Immature natural killer cell (primary cell): ENCODE measurements around the gene KLHL14. TPM values are rescaled to one million over a fixed set of nuclear protein-coding genes. Genes with fewer than 3 reads are reported as not detected.

Experiments used
- DNase-seq, 3 donors: peaks; one replicate each; pipeline ENCODE4 v3.0.0; 2022; ENCODE audit warnings: mixed read lengths in 1 of 3
- H3K27ac Mint-ChIP-seq, 6 donors: one replicate each; pipeline ENCODE4 v1.8.0; 2020; ENCODE audit warnings: mixed read lengths in 6 of 6, mild to moderate bottlenecking in 5 of 6, inconsistent platforms in 4 of 6, moderate library complexity in 3 of 6
- H3K27me3 Mint-ChIP-seq, 3 donors: one replicate each; pipeline ENCODE4 v1.8.0; 2020 to 2021; ENCODE audit warnings: low read depth in 3 of 3, mild to moderate bottlenecking in 3 of 3, mixed read lengths in 3 of 3, moderate library complexity in 3 of 3, inconsistent platforms in 1 of 3
- H3K36me3 Mint-ChIP-seq, 3 donors: one replicate each; pipeline ENCODE4 v1.8.0; 2020; ENCODE audit warnings: mixed read lengths in 3 of 3, inconsistent platforms in 2 of 3, mild to moderate bottlenecking in 2 of 3
- H3K4me1 Mint-ChIP-seq, 2 donors: one replicate each; pipeline ENCODE4 v1.8.0; 2020; ENCODE audit warnings: inconsistent platforms in 2 of 2, mild to moderate bottlenecking in 2 of 2, mixed read lengths in 2 of 2, moderate library complexity in 1 of 2
- H3K4me3 Mint-ChIP-seq, 5 donors: one replicate each; pipeline ENCODE4 v1.8.0; 2020; ENCODE audit warnings: mild to moderate bottlenecking in 5 of 5, mixed read lengths in 5 of 5, inconsistent platforms in 3 of 5, moderate library complexity in 3 of 5
- H3K9me3 Mint-ChIP-seq, 6 donors: one replicate each; pipeline ENCODE4 v1.8.0; 2020; ENCODE audit warnings: mild to moderate bottlenecking in 6 of 6, mixed read lengths in 6 of 6, inconsistent platforms in 4 of 6, moderate library complexity in 3 of 6
- polyA plus RNA-seq, 3 donors: library from polyadenylated mRNA; unstranded; fragments of 300-500 nt; fragmentation: Illumina TruSeq; gene quantifications; one replicate each; pipeline ENCODE4 v1.2.3, GENCODE V29; 2021

Gene KLHL14
- polyA plus RNA-seq, 3 donors from 2014 or later = 0.07 TPM; not detected in 2

- Mint-ChIP-seq H3K36me3 (no peaks in the 10 kb centered on the region), H3K27ac (no peak overlapping the region), H3K9me3 (peaks cover 0 to 7% (median 3%) of the 10 kb centered on the region in 6 donors), H3K4me1 (no peaks in the 10 kb centered on the region), H3K4me3 (no peak overlapping the region), H3K27me3 (no peaks in the 10 kb centered on the region)
- DNase-seq = no peak
Measured at GRCh38 chr18:32724071-32724749, 48.6 kb downstream of the KLHL14 start.

DNA sequence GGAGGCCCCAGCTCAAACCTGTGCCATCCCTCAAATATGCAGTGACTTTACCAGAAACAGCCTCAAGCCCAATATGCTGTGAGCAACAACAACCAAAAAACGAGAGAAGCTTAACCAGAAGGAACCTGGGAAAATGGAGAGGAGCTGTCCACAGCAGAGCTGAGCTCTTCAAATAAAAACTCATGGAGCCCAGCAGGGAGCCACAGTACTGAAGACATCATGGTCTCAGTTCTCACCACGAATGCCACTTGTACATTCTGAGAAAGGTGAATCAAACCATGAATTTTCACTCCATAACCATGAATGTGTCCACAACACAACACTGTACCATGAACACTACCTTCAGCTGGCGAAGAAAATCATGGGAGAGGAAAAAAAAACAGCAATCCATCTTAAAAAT is 50.5 kb downstream of the KLHL14 start:
- Mint-ChIP-seq H3K27ac (no peak overlapping the region), H3K27me3 (no peaks in the 10 kb centered on the region), H3K4me1 (no peaks in the 10 kb centered on the region)

DNA sequence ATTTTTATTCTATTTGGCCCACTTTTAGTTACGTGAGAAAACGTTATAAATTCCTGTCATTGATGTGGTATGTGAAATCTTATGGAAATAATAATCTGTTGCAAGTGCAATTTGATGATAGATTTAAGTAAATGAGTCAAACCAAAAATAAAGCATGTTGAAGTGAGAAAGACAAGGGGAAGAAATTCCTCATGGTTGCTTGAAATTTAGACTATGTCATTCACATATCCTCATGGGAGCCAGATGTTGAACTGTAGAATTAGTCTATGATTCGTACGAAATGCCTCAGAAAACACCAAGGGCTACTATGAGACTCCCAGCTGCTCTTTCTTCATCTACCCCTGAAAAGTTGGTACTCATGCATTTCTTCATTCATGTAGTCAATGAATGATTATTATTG is 55.7 kb downstream of the KLHL14 start:
- Mint-ChIP-seq H3K27me3 (no peaks in the 10 kb centered on the region), H3K4me3 (no peak overlapping the region), H3K36me3 (no peaks in the 10 kb centered on the region), H3K9me3 (peaks cover 0 to 7% (median 0%) of the 10 kb centered on the region in 6 donors), H3K4me1 (no peaks in the 10 kb centered on the region), H3K27ac (no peak overlapping the region)
- no peak for DNase-seq

More for the DNA sequence above, 50.5 kb downstream of the KLHL14 start:
- H3K4me3 Mint-ChIP-seq = no peak overlapping the region
- H3K9me3 Mint-ChIP-seq = peaks cover 0 to 7% (median 3%) of the 10 kb centered on the region in 6 donors
- no peaks in the 10 kb centered on the region for H3K36me3 Mint-ChIP-seq
- DNase-seq = no peak

GRCh38 chr18:32714571-32715148 is 58.2 kb downstream of the KLHL14 start:
- peaks cover 0 to 2% (median 0%) of the 10 kb centered on the region in 6 donors for H3K9me3 Mint-ChIP-seq
- peak in 1 of 3 donors; percentile 0 for DNase-seq

GRCh38 chr18:32712860-32713259 is 60.0 kb downstream of the KLHL14 start:
- H3K4me3 Mint-ChIP-seq = no peak overlapping the region
- peaks cover 0 to 2% (median 0%) of the 10 kb centered on the region in 3 donors for H3K27me3 Mint-ChIP-seq

More at GRCh38 chr18:32714571-32715148, 58.2 kb downstream of the KLHL14 start:
- H3K27ac Mint-ChIP-seq = no peak overlapping the region
- H3K4me3 Mint-ChIP-seq = no peak overlapping the region
- no peaks in the 10 kb centered on the region for H3K4me1 Mint-ChIP-seq
- H3K27me3 Mint-ChIP-seq = no peaks in the 10 kb centered on the region
- no peaks in the 10 kb centered on the region for H3K36me3 Mint-ChIP-seq

GRCh38 chr18:32711862-32712261 is 61.0 kb downstream of the KLHL14 start:
- Mint-ChIP-seq H3K27ac (no peak overlapping the region), H3K9me3 (peaks cover 0 to 2% (median 0%) of the 10 kb centered on the region in 6 donors), H3K36me3 (no peaks in the 10 kb centered on the region), H3K27me3 (peaks cover 2% of the 10 kb centered on the region in 3 donors), H3K4me1 (no peaks in the 10 kb centered on the region), H3K4me3 (no peak overlapping the region)
- no peak for DNase-seq

More at GRCh38 chr18:32712860-32713259, 60.0 kb downstream of the KLHL14 start:
- Mint-ChIP-seq H3K9me3 (peaks cover 0 to 2% (median 0%) of the 10 kb centered on the region in 6 donors), H3K27ac (no peak overlapping the region), H3K4me1 (no peaks in the 10 kb centered on the region), H3K36me3 (no peaks in the 10 kb centered on the region)
- DNase-seq = no peak

GRCh38 chr18:32707586-32707985 is 65.2 kb downstream of the KLHL14 start:
- H3K4me3 Mint-ChIP-seq = no peak overlapping the region
- DNase-seq = no peak
- no peak overlapping the region for H3K27ac Mint-ChIP-seq
- peaks cover 2% of the 10 kb centered on the region in 3 donors for H3K27me3 Mint-ChIP-seq
- H3K4me1 Mint-ChIP-seq = no peaks in the 10 kb centered on the region
- H3K36me3 Mint-ChIP-seq = no peaks in the 10 kb centered on the region
- peaks cover 0 to 2% (median 0%) of the 10 kb centered on the region in 6 donors for H3K9me3 Mint-ChIP-seq

- peaks cover 0 to 2% (median 0%) of the 10 kb centered on the region in 6 donors for H3K9me3 Mint-ChIP-seq
- no peak for DNase-seq
- H3K27ac Mint-ChIP-seq = no peak overlapping the region
- no peaks in the 10 kb centered on the region for H3K4me1 Mint-ChIP-seq
- no peaks in the 10 kb centered on the region for H3K36me3 Mint-ChIP-seq
- H3K27me3 Mint-ChIP-seq = peaks cover 2% of the 10 kb centered on the region in 3 donors
- no peak overlapping the region for H3K4me3 Mint-ChIP-seq
Measured at GRCh38 chr18:32707147-32707546, 65.7 kb downstream of the KLHL14 start.

DNA sequence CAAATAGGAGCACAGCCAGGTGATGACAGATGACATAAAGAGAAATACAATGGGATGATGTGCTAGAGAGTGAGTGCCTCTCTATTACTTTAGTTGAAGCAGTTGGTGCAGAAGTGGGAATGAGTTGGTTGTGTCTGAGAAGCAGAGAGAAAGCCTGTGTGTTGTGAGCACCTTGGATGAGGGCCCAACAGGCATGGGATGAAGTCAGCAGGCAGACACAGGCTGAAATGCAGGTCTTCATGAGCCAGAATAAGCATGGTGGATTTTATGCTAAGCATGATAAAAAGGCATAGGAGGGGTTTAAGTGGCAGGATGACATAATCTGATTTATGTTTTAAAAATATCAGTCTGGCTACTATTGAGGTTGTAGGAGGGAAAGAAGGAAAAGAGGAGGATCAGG is 71.5 kb downstream of the KLHL14 start:
- Mint-ChIP-seq H3K9me3 (peaks cover 0 to 5% (median 0%) of the 10 kb centered on the region in 6 donors), H3K4me1 (no peaks in the 10 kb centered on the region), H3K36me3 (no peaks in the 10 kb centered on the region), H3K27me3 (no peaks in the 10 kb centered on the region), H3K27ac (no peak overlapping the region), H3K4me3 (no peak overlapping the region)
- no peak for DNase-seq

GRCh38 chr18:32698153-32698552 is 74.7 kb downstream of the KLHL14 start:
- DNase-seq = no peak
- H3K36me3 Mint-ChIP-seq = no peaks in the 10 kb centered on the region
- H3K4me1 Mint-ChIP-seq = no peaks in the 10 kb centered on the region
- peaks cover 0 to 5% (median 0%) of the 10 kb centered on the region in 6 donors for H3K9me3 Mint-ChIP-seq
- no peak overlapping the region for H3K27ac Mint-ChIP-seq
- H3K4me3 Mint-ChIP-seq = no peak overlapping the region
- peaks cover 0 to 3% (median 0%) of the 10 kb centered on the region in 3 donors for H3K27me3 Mint-ChIP-seq

DNA sequence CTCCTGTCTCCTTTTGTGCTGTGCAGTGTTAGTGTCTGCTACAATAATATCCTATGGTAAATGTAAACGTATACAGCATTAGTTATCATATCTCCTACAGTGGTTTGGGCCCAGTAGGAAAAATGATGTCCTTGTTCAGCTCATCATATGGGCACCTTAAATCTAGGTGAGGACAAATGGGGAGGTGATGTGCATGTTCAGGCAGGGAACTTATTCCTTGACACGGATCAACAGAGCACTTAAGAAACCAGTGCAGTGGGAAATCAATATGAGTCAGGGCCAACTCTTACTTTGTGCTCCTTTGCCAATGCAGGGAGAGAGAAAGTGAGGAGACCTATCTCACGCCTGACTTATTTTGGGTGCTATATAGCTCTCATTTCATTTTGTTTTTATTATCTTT is 76.4 kb downstream of the KLHL14 start:
- H3K36me3 Mint-ChIP-seq = no peaks in the 10 kb centered on the region
- H3K9me3 Mint-ChIP-seq = peaks cover 0 to 5% (median 0%) of the 10 kb centered on the region in 6 donors
- peaks cover 0 to 3% (median 0%) of the 10 kb centered on the region in 3 donors for H3K27me3 Mint-ChIP-seq
- no peak overlapping the region for H3K27ac Mint-ChIP-seq
- no peak overlapping the region for H3K4me3 Mint-ChIP-seq
- DNase-seq = no peak
- no peaks in the 10 kb centered on the region for H3K4me1 Mint-ChIP-seq

DNA sequence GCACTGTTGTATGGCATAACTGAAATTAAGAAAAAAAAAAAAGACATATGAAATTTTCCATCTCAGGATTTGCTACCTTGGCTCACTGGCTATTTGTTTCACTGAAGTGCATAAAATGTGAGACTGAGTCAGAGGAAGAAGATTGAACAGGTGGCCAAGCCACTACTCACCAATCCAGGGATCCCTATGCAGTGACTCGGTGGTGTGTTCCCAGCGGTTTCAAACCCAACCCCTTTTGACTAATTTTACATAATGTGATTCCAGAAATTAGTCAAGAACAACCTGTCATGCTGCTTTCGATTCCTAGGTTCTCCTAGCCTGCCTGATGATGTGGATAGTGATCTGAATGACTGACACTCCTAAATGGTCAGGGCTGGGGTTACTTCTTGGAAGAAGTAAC is 77.3 kb downstream of the KLHL14 start:
- Mint-ChIP-seq H3K9me3 (peaks cover 0 to 2% (median 0%) of the 10 kb centered on the region in 6 donors), H3K4me3 (no peak overlapping the region), H3K27ac (no peak overlapping the region), H3K36me3 (no peaks in the 10 kb centered on the region), H3K4me1 (no peaks in the 10 kb centered on the region), H3K27me3 (peaks cover 0 to 5% (median 2%) of the 10 kb centered on the region in 3 donors)
- no peak for DNase-seq

DNA sequence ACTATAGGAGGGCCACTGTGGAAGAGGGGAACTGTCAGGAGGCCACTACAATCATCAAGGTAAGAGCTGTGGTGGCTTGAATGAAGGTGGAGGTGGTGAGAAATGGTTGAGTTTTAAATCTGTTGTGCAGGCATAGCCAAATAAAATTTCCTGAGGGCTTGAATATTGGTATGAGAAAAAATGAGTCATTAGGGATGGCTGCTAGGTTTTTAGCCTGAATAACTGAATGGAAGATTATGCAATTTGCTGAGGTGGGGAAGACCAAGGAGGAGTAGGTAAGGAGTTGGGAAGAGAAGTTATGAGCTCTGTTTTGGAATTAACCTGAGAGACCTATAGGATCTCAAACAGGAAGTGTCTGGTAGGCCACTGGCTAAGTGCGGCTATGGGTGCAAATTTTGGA is 84.0 kb downstream of the KLHL14 start:
- DNase-seq = no peak
- Mint-ChIP-seq H3K4me3 (no peak overlapping the region), H3K9me3 (peaks cover 0 to 2% (median 0%) of the 10 kb centered on the region in 6 donors), H3K36me3 (no peaks in the 10 kb centered on the region), H3K27ac (no peak overlapping the region), H3K4me1 (no peaks in the 10 kb centered on the region), H3K27me3 (peaks cover 0 to 2% (median 2%) of the 10 kb centered on the region in 3 donors)

DNA sequence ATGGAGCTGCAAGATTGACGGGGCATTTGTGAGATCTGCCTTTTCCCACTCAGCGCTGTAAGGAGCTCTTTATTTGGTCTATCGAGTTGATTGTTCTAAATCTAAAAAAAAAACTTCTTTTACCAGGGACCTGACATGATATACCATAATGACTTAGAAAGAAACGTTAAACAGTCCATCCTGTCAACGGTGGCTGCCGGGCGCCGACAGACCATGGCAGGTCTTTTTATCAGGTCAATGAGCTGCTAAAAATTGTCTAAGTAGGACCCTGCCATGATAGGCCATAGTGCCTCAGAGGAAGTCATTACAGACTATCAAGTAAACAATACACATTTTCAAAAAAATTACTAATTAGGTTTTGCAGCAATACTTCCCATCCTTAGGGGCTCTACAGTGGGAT is 87.9 kb downstream of the KLHL14 start:
- Mint-ChIP-seq H3K27me3 (peaks cover 0 to 2% (median 2%) of the 10 kb centered on the region in 3 donors), H3K9me3 (peaks cover 0 to 2% (median under 1%) of the 10 kb centered on the region in 6 donors), H3K4me1 (no peaks in the 10 kb centered on the region), H3K27ac (no peak overlapping the region), H3K4me3 (no peak overlapping the region), H3K36me3 (no peaks in the 10 kb centered on the region)
- DNase-seq = no peak
